SK-N-SH treated with all-trans-retinoic acid at 6 μM for 48 hours (cell line): ENCODE results near the gene GALT.

ENCODE experiments used
- BACH2 ChIP-seq: fragments of 250-450 bp; sonication (Bioruptor Pico); IDR thresholded peaks from 2 replicates; pipeline ENCODE4 v1.9.0; 2021; ENCODE audit warnings: mild to moderate bottlenecking, borderline replicate concordance
- CSDC2 ChIP-seq: fragments of 250-450 bp; sonication (Bioruptor Pico); IDR thresholded peaks from 2 replicates; pipeline ENCODE4 v1.5.0; 2020; ENCODE audit warnings: mild to moderate bottlenecking, moderate library complexity
- CSRNP3 ChIP-seq: fragments of 250-450 bp; sonication (Bioruptor Pico); IDR thresholded peaks from 2 replicates; pipeline ENCODE4 v1.5.1; 2021; ENCODE audit warnings: mild to moderate bottlenecking, moderate library complexity
- GLIS3 ChIP-seq: fragments of 250-450 bp; sonication (Bioruptor Pico); IDR thresholded peaks from 2 replicates; pipeline ENCODE4 v1.5.0; 2020; ENCODE audit warnings: mild to moderate bottlenecking, moderate library complexity
- ISL1 ChIP-seq: fragments of 250-450 bp; sonication (Bioruptor Pico); IDR thresholded peaks from 2 replicates; pipeline ENCODE4 v2.1.2; 2022; ENCODE audit warnings: mild to moderate bottlenecking, moderate library complexity
- RARB ChIP-seq: fragments of 250-450 bp; sonication (Bioruptor Pico); IDR thresholded peaks from 2 replicates; pipeline ENCODE4 v1.8.0; 2021; ENCODE audit warnings: mild to moderate bottlenecking, moderate library complexity
- SNAI2 ChIP-seq: fragments of 250-450 bp; sonication (Bioruptor Pico); IDR thresholded peaks from 2 replicates; pipeline ENCODE4 v1.5.0; 2020; ENCODE audit warnings: mild to moderate bottlenecking, moderate library complexity
- TOX ChIP-seq: fragments of 250-450 bp; sonication (Bioruptor Pico); IDR thresholded peaks from 2 replicates; pipeline ENCODE4 v1.8.0; 2021; ENCODE audit warnings: mild to moderate bottlenecking, moderate library complexity, borderline replicate concordance
- TSHZ2 ChIP-seq: fragments of 250-450 bp; sonication (Bioruptor Pico); IDR thresholded peaks from 2 replicates; pipeline ENCODE4 v1.5.0; 2020; ENCODE audit warnings: mild to moderate bottlenecking, moderate library complexity
- ZC3H10 ChIP-seq: fragments of 250-450 bp; sonication (Bioruptor Pico); IDR thresholded peaks from 2 replicates; pipeline ENCODE4 v1.5.1; 2021; ENCODE audit warnings: mild to moderate bottlenecking, moderate library complexity
- ZFP3 ChIP-seq: fragments of 250-450 bp; sonication (Bioruptor Pico); IDR thresholded peaks from 2 replicates; pipeline ENCODE4 v1.5.0; 2020; ENCODE audit warnings: mild to moderate bottlenecking, moderate library complexity
- ZFP30 ChIP-seq: fragments of 450-650 bp; formaldehyde crosslinking; IDR thresholded peaks from 2 replicates; pipeline ENCODE4 v1.5.0; 2022; ENCODE audit warnings: mild to moderate bottlenecking, moderate library complexity

- TF ChIP-seq SNAI2 (CRISPR knock-in tag) (no peak), CSDC2 (CRISPR knock-in tag) (no peak), RARB (CRISPR knock-in tag) (no peak), ZC3H10 (no peak), GLIS3 (CRISPR knock-in tag) (no peak), ZFP30 (no peak), ZFP3 (CRISPR knock-in tag) (no peak), CSRNP3 (CRISPR knock-in tag) (no peak), TSHZ2 (CRISPR knock-in tag) (no peak), ISL1 (CRISPR knock-in tag) (no peak), BACH2 (CRISPR knock-in tag) (no peak), TOX (CRISPR knock-in tag) (no peak)
Observed at GRCh38 chr9:34610434-34611206, 35.9 kb upstream of the GALT start.
